Caco-2 (cell line): ENCODE data around the gene XPOT. TPM values are rescaled to one million over a fixed set of nuclear protein-coding genes. Genes with fewer than 3 reads are reported as not detected.

Source experiments
- BruUV-seq: library from RNA; stranded (reverse); fragments of 400-500 nt; replicated peaks from 2 replicates; lab custom pipeline; 2021; lab: Mats Ljungman, UMichigan
- CTCF ChIA-PET: fragments of 300-600 bp; sonication (Branson Sonifier 250); formaldehyde crosslinking; loops from one replicate; lab custom pipeline; 2022; ENCODE audit warnings: antibody characterized with exemption; lab: Charles Lee
- POLR2A ChIA-PET: fragments of 300-600 bp; sonication (Branson Sonifier 250); formaldehyde crosslinking; loops from one replicate; lab custom pipeline; 2022; ENCODE audit warnings: antibody characterized with exemption; lab: Charles Lee
- DNase-seq, 2 experiments: peaks; one replicate each; pipeline versions ENCODE4 v3.0.0 to v3.0.0-alpha.2; 2020 to 2022
- H3K27me3 ChIP-seq: replicated peaks from 2 replicates; pipeline ENCODE4 v1.6.0; 2011; ENCODE audit warnings: low read length; ENCODE audit not compliant: control insufficient read depth, insufficient read depth
- H3K36me3 ChIP-seq: 2 replicates; pipeline ENCODE4 v1.5.1; 2011; ENCODE audit warnings: low read length; ENCODE audit not compliant: control insufficient read depth, insufficient read depth
- H3K4me1 ChIP-seq: fragments of 250-450 bp; sonication (Bioruptor Pico); 2 replicates; pipeline ENCODE4 v1.5.1; 2020; ENCODE audit warnings: mild to moderate bottlenecking
- H3K4me3 ChIP-seq: 2 replicates; pipeline ENCODE4 v1.5.1; 2011; ENCODE audit warnings: low read depth, mild to moderate bottlenecking, control low read depth, low read length
- H3K9me3 ChIP-seq: fragments of 250-450 bp; sonication (Bioruptor Pico); 2 replicates; pipeline ENCODE4 v1.5.1; 2020; ENCODE audit warnings: mild to moderate bottlenecking, moderate library complexity
- H3K27ac Mint-ChIP-seq: one replicate; pipeline ENCODE4 v1.8.0; 2022; ENCODE audit warnings: mixed read lengths; ENCODE audit not compliant: unreplicated experiment
- H3K27me3 Mint-ChIP-seq: one replicate; pipeline ENCODE4 v1.8.0; 2022; ENCODE audit warnings: mixed read lengths; ENCODE audit not compliant: insufficient read depth, unreplicated experiment
- H3K36me3 Mint-ChIP-seq: one replicate; pipeline ENCODE4 v1.8.0; 2022; ENCODE audit warnings: mild to moderate bottlenecking, mixed read lengths; ENCODE audit not compliant: insufficient read depth, unreplicated experiment
- H3K4me1 Mint-ChIP-seq: one replicate; pipeline ENCODE4 v1.8.0; 2022; ENCODE audit warnings: low read depth, mixed read lengths; ENCODE audit not compliant: unreplicated experiment
- H3K4me3 Mint-ChIP-seq: one replicate; pipeline ENCODE4 v1.8.0; 2022; ENCODE audit warnings: mild to moderate bottlenecking, moderate library complexity, mixed read lengths; ENCODE audit not compliant: unreplicated experiment
- H3K9me3 Mint-ChIP-seq: one replicate; pipeline ENCODE4 v1.8.0; 2022; ENCODE audit warnings: mixed read lengths; ENCODE audit not compliant: unreplicated experiment
- CTCF ChIP-seq, 2 experiments: fragments of 200-600 bp in 1 of 2; IDR thresholded peaks; 1 replicate in 1 of 2; 2 replicates in 1 of 2; pipeline versions ENCODE4 v1.5.1 to v1.8.0; 2011 to 2022; ENCODE audit warnings: antibody characterized with exemption in 1 of 2, control low read depth in 1 of 2, inconsistent platforms in 1 of 2, low read depth in 1 of 2, low read length in 1 of 2, mild to moderate bottlenecking in 1 of 2, moderate library complexity in 1 of 2; ENCODE audit not compliant: insufficient read depth in 1 of 2, severe bottlenecking in 1 of 2, unreplicated experiment in 1 of 2
- intact Hi-C: fragments of 100-400 bp; cut with micrococcal nuclease; formaldehyde crosslinking; loops from one replicate; pipeline ENCODE4 v1.10.0; 2022; ENCODE audit not compliant: unreplicated experiment
- total RNA-seq: library from RNA; stranded (reverse); gene quantifications from 2 replicates; pipeline ENCODE4 v1.2.3, GENCODE V29; 2022

The XPOT gene
- total RNA-seq, 1 experiment from 2014 or later = 174 TPM

DNA sequence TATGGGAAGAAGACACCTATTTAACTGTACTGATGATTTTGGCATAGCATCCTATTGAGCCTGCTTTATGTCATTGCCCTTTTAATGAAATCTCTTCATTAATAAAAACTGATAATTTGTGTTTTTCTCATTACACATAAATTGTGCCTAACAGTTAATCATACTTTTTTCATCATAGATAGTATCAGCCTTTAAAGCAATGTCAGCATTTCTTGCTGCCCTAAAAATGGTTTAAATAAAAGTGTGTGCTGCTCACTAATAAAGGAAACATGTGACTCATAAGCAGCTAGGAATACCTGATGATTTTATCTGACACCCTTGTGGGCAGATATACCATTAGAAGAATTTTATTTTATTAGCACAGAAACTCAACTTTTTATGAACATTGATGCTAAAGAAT lies 74.5 kb downstream of the XPOT start:
- no TSS peak for BruUV-seq
- H3K36me3 Mint-ChIP-seq = peaks cover 42% of the 10 kb centered on the region
- intact Hi-C loops = no loop called here

DNA sequence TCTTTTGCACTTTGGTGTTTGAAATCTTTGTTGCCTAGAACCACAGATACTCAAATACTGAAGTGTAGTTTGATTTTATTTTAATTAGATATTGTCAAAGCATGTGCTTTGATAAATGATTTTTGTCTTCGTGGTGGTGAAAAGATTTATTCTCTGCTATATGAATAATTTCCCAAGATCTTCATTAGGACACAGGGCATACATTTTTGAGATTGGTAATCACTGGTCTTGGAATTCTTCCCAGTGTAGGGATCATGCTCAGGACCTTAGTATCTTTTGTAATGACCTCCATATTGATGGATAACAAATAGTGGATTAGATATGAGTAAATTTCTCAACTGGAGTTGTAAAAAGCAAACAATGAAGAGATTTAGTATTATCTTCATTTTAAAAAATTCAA lies 76.0 kb downstream of the XPOT start:
- BruUV-seq = no TSS peak
- Histone ChIP-seq H3K4me1 (no peaks in the 10 kb centered on the region), H3K4me3 (no peak overlapping the region), H3K9me3 (no peaks in the 10 kb centered on the region), H3K27me3 (no peaks in the 10 kb centered on the region), H3K36me3 (no peaks in the 10 kb centered on the region)
- intact Hi-C loops = no loop called here
- Mint-ChIP-seq H3K4me1 (no peaks in the 10 kb centered on the region), H3K36me3 (peaks cover 28% of the 10 kb centered on the region), H3K27me3 (no peaks in the 10 kb centered on the region), H3K9me3 (no peaks in the 10 kb centered on the region), H3K27ac (no peak overlapping the region), H3K4me3 (no peak overlapping the region)
- no peak for DNase-seq
- TF ChIP-seq CTCF (IDR thresholded peaks at IDR 0.05; ENCODE audit: insufficient read depth in 1 of 2, low read depth in 1 of 2, low read length in 1 of 2, severe bottlenecking in 1 of 2, unreplicated experiment in 1 of 2) = no peak
- POLR2A ChIA-PET = no interaction called here
- CTCF ChIA-PET = no interaction called here

More for the DNA sequence above, 74.5 kb downstream of the XPOT start:
- CTCF ChIA-PET = no interaction called here
- Histone ChIP-seq H3K27me3 (no peaks in the 10 kb centered on the region), H3K4me3 (no peak overlapping the region), H3K4me1 (no peaks in the 10 kb centered on the region), H3K36me3 (no peaks in the 10 kb centered on the region), H3K9me3 (no peaks in the 10 kb centered on the region)
- H3K4me1 Mint-ChIP-seq = no peaks in the 10 kb centered on the region
- H3K4me3 Mint-ChIP-seq = no peak overlapping the region
- H3K27ac Mint-ChIP-seq = no peak overlapping the region
- no peaks in the 10 kb centered on the region for H3K27me3 Mint-ChIP-seq
- no peak for DNase-seq
- no peak for TF ChIP-seq CTCF (IDR thresholded peaks at IDR 0.05; ENCODE audit: insufficient read depth in 1 of 2, low read depth in 1 of 2, low read length in 1 of 2, severe bottlenecking in 1 of 2, unreplicated experiment in 1 of 2)
- no peaks in the 10 kb centered on the region for H3K9me3 Mint-ChIP-seq
- POLR2A ChIA-PET = no interaction called here

DNA sequence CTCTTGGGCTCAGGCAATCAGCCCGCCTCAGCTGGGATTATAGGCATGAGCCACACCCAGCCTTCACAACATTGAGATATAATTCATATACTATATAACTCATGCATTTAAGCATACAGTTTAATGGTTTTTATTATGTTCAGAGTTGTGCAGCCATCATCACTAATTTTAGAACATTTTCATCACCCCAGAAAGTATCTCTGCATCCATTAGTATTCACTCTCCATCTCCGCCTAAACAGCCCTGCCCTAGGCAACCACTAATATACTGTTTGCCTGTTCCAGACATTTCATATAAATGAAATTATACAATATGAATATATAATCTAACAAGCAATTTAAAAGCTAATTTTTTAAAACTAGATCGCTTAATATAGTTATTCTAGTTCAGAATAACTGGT lies 82.5 kb downstream of the XPOT start:
- no peaks in the 10 kb centered on the region for H3K4me1 ChIP-seq
- Mint-ChIP-seq H3K4me1 (no peaks in the 10 kb centered on the region), H3K27me3 (no peaks in the 10 kb centered on the region), H3K27ac (no peak overlapping the region), H3K9me3 (no peaks in the 10 kb centered on the region), H3K4me3 (no peak overlapping the region), H3K36me3 (peaks cover 41% of the 10 kb centered on the region)
- H3K4me3 ChIP-seq = no peak overlapping the region
- no peak for TF ChIP-seq CTCF (IDR thresholded peaks at IDR 0.05; ENCODE audit: insufficient read depth in 1 of 2, low read depth in 1 of 2, low read length in 1 of 2, severe bottlenecking in 1 of 2, unreplicated experiment in 1 of 2)
- ChIA-PET POLR2A (no interaction called here), CTCF (no interaction called here)
- no peaks in the 10 kb centered on the region for H3K27me3 ChIP-seq
- no peak for DNase-seq
- H3K9me3 ChIP-seq = no peaks in the 10 kb centered on the region
- intact Hi-C loops = no loop called here
- no TSS peak for BruUV-seq
- H3K36me3 ChIP-seq = no peaks in the 10 kb centered on the region; the same call in 1 of the 2 replicates
